ENCODE data around the gene TSHZ1. TPM values are rescaled to one million over a fixed set of nuclear protein-coding genes. Genes with fewer than 3 reads are reported as not detected.

The TSHZ1 gene
- total RNA-seq, 2 donors from 2014 or later: 8.3 to 11.2 TPM

DNA sequence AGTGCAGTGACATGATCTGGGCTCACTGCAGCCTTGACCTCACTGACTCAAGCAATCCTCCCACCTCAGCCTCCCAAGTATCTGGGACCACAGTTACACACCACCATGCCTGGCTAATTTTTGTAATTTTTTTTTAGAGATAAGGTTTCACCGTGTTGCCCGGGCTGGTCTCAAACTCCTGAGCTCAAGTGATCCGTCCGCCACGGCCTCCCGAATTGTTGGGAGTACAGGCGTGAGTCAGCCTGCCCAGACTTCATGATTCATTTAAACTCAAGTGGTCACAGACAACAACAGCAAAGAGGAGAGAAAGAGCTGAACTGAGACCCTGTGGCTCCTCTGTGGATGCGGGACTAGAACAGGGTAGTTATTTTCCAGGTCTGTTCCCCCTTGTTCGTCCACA, 83.0 kb downstream of the TSHZ1 start:
- H3K4me1 ChIP-seq: peaks cover 5% of the 10 kb centered on the region
- no peaks in the 10 kb centered on the region for H3K9me3 ChIP-seq
- no peak for ATAC-seq
- no peak overlapping the region for H3K4me3 ChIP-seq
- no peak for TF ChIP-seq POLR2A (IDR thresholded peaks at IDR 0.05)
- 90% methylated on average over 9 of the region's 9 CpGs for WGBS, 2 donors
- no peak overlapping the region for H3K27ac ChIP-seq
- DNase-seq: no peak
- no peaks in the 10 kb centered on the region for H3K36me3 ChIP-seq (replicated peaks in 1 of 2; ENCODE audit: insufficient read depth in 1 of 2, low read depth in 2 of 2)
- intact Hi-C loops (cut with DNase I): no loop called here
- no peaks in the 10 kb centered on the region for H3K27me3 ChIP-seq

DNA sequence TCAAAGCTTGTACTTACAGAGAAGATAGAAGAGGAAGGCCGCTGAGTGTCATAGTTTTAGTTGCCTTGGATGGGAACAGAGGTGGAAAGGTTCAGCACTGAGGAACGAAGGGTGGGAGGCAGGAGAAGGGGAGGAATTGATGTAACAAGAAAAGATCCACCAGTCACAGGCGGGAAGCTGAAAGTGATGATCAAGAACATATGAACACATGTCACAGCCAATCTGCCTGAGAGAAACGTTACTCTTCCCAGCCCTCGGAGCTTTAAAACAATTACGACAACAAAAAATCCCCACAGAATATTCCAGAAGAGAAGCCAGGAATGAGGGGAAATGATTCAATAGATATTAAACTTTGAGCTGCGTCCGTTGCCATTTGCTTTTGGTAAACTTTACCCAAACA, 87.1 kb downstream of the TSHZ1 start:
- Histone ChIP-seq H3K4me3 (no peak overlapping the region), H3K9me3 (no peaks in the 10 kb centered on the region), H3K27ac (no peak overlapping the region), H3K36me3 (replicated peaks in 1 of 2; ENCODE audit: insufficient read depth in 1 of 2, low read depth in 2 of 2) (no peaks in the 10 kb centered on the region), H3K27me3 (no peaks in the 10 kb centered on the region), H3K4me1 (no peaks in the 10 kb centered on the region)
- intact Hi-C loops (cut with DNase I): no loop called here
- 77 to 80% methylated on average over 8 of the region's 8 CpGs for WGBS, 2 donors
- DNase-seq (no peak), ATAC-seq (no peak)
- TF ChIP-seq, protein P1, sequence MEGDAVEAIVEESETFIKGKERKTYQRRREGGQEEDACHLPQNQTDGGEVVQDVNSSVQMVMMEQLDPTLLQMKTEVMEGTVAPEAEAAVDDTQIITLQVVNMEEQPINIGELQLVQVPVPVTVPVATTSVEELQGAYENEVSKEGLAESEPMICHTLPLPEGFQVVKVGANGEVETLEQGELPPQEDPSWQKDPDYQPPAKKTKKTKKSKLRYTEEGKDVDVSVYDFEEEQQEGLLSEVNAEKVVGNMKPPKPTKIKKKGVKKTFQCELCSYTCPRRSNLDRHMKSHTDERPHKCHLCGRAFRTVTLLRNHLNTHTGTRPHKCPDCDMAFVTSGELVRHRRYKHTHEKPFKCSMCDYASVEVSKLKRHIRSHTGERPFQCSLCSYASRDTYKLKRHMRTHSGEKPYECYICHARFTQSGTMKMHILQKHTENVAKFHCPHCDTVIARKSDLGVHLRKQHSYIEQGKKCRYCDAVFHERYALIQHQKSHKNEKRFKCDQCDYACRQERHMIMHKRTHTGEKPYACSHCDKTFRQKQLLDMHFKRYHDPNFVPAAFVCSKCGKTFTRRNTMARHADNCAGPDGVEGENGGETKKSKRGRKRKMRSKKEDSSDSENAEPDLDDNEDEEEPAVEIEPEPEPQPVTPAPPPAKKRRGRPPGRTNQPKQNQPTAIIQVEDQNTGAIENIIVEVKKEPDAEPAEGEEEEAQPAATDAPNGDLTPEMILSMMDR (IDR thresholded peaks at IDR 0.05): no peak
- no peak for TF ChIP-seq POLR2A (IDR thresholded peaks at IDR 0.05)

DNA sequence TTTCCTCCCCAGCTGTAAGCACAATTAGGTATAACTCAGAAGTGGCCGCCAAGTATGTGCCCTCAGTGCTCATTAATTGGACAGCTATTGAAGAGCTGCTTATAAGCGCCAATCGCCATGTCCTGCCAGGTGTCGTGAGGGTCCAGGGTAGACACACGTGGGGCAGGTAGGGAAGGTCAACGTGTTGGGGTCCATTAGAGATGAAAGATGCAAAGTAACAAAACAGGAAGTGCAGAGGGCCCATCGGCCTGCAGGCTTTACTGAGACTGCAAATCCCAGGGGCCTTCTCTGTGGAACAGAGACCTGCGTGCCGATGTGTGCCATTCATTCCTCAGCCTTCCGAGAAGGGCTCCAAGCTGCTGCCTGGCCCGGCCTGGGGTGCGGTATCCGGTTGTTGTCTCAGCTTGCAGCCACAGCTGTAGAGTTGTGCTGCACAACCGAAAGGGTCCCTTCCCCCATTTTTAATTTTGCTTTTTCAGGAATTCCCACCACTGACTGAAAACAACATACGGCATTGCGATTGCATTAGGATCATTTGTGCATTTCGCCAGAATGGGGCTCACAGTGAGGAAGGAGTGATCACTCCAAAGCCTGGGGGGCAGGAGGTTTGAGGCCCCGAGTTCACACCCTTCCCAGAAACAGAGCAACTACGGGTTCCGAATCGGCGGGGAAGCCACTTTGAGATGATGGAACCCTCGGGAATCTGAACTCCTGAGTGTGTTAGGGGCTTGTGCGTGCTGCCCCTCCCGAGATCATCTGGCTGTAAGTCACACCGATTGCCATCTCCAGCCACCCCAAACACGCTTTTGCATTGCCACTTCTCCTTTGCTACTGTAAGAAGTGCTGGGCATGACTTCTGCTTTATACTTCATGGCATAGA, 94.3 kb downstream of the TSHZ1 start:
- intact Hi-C loops (cut with DNase I): no loop called here
- TF ChIP-seq, protein P1 (IDR thresholded peaks at IDR 0.05): no peak
- no peak overlapping the region for H3K4me3 ChIP-seq
- DNase-seq (no peak), ATAC-seq (no peak)
- 76 to 84% methylated on average over 26 to 27 of the region's 27 CpGs for WGBS, 2 donors
- no peaks in the 10 kb centered on the region for H3K4me1 ChIP-seq
- no peaks in the 10 kb centered on the region for H3K36me3 ChIP-seq (replicated peaks in 1 of 2; ENCODE audit: insufficient read depth in 1 of 2, low read depth in 2 of 2)
- H3K27ac ChIP-seq: no peak overlapping the region
- H3K27me3 ChIP-seq: no peaks in the 10 kb centered on the region
- H3K9me3 ChIP-seq: no peaks in the 10 kb centered on the region

DNA sequence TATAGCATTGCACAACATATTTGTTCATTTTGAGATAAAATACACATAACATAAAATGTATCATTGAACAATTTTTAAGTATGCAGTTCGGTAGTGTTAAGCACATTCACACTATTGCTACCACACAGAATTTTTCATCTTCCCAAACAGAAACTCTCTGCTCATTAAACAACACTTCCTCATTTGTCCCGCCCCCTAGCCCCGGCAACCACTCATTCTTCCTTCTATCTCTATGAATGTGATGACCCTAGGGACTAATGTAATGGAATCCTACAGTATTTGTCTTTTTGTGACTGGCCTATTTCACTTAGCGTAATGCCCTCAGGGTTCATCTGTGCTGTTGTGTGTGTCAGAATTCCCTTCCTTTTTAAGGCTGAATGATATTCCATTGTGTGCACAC, 95.4 kb downstream of the TSHZ1 start:
- intact Hi-C loops (cut with DNase I): no loop called here
- no peak for DNase-seq
- Histone ChIP-seq H3K27me3 (no peaks in the 10 kb centered on the region), H3K4me1 (no peaks in the 10 kb centered on the region), H3K4me3 (no peak overlapping the region), H3K36me3 (replicated peaks in 1 of 2; ENCODE audit: insufficient read depth in 1 of 2, low read depth in 2 of 2) (no peaks in the 10 kb centered on the region), H3K9me3 (no peaks in the 10 kb centered on the region), H3K27ac (no peak overlapping the region)
- TF ChIP-seq POLR2A (IDR thresholded peaks at IDR 0.05): no peak
- TF ChIP-seq, protein P1 (IDR thresholded peaks at IDR 0.05): no peak
- ATAC-seq: no peak
- WGBS, 2 donors: 87 to 93% methylated on average over 4 of the region's 4 CpGs

DNA sequence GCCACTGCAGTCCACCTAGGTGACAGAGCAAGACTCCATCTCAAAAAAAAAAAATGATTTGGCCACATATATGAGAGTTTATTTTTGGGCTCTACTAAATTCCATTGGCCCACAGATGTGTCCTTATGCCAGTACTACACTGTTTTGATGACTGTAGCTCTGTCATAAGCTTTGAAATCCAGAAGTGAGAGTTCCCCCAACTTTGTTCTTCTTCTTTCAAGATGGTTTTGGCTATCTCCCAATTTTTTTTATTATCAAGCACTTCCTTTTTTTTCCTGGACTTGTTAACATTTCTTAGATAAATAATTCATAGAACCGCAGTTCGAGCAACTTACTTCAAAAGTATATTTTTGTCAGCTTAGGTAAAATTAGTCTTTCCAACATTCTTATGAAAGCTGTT, 96.9 kb downstream of the TSHZ1 start:
- WGBS, 2 donors: 61 to 68% methylated on average over 2 of the region's 2 CpGs
- ATAC-seq (no peak), DNase-seq (no peak)
- Histone ChIP-seq H3K4me3 (no peak overlapping the region), H3K4me1 (no peaks in the 10 kb centered on the region), H3K9me3 (no peaks in the 10 kb centered on the region), H3K36me3 (replicated peaks in 1 of 2; ENCODE audit: insufficient read depth in 1 of 2, low read depth in 2 of 2) (no peaks in the 10 kb centered on the region), H3K27ac (no peak overlapping the region), H3K27me3 (no peaks in the 10 kb centered on the region)
- no peak for TF ChIP-seq POLR2A (IDR thresholded peaks at IDR 0.05)
- TF ChIP-seq, protein P1 (IDR thresholded peaks at IDR 0.05): no peak
- intact Hi-C loops (cut with DNase I): no loop called here

Measured in body of pancreas (tissue), 4 donors.